HPDE6-E6E7 (cell line): ENCODE measurements around the gene SMIM30.

Experiments
- DNase-seq: peaks from one replicate; pipeline ENCODE4 v3.0.0; 2011; ENCODE audit warnings: missing footprints; ENCODE audit errors: extremely low spot score

SMIM30 gene

GRCh38 chr7:113100121-113100603 lies 18.2 kb downstream of the SMIM30 start:
- DNase-seq, result peak; percentile 32

- DNase-seq, result peak; percentile 45
These were observed 19.0 kb downstream of the SMIM30 start for GRCh38 chr7:113099284-113099919.

- no peak for DNase-seq
These were observed 23.7 kb downstream of the SMIM30 start for GRCh38 chr7:113094517-113095249.

GRCh38 chr7:113093561-113093960 lies 24.8 kb downstream of the SMIM30 start:
- DNase-seq, result no peak

- DNase-seq, result no peak
These were observed 25.6 kb downstream of the SMIM30 start for GRCh38 chr7:113092762-113093161.

GRCh38 chr7:113087071-113087998 lies 31.0 kb downstream of the SMIM30 start:
- no peak for DNase-seq

GRCh38 chr7:113086431-113086888 lies 31.9 kb downstream of the SMIM30 start, which contains the start of gene GPR85:
Gene GPR85 (minus strand): TSS chr7:113086827. CDS start chr7:113084721, 2,106 bp downstream.
- DNase-seq, result peak; percentile 67

- DNase-seq, result no peak
These were observed 32.5 kb downstream of the SMIM30 start for GRCh38 chr7:113085781-113086390.

- DNase-seq, result no peak
These were observed 33.7 kb downstream of the SMIM30 start for GRCh38 chr7:113084496-113085172.

GRCh38 chr7:113083816-113084495 lies 34.4 kb downstream of the SMIM30 start:
- no peak for DNase-seq

GRCh38 chr7:113083132-113083815 lies 35.1 kb downstream of the SMIM30 start:
- no peak for DNase-seq

GRCh38 chr7:113078331-113078730 lies 40.0 kb downstream of the SMIM30 start:
- no peak for DNase-seq

- DNase-seq, result no peak
These were observed 41.7 kb downstream of the SMIM30 start for GRCh38 chr7:113076703-113077102.

- DNase-seq, result no peak
These were observed 46.9 kb downstream of the SMIM30 start for GRCh38 chr7:113071465-113071864.
